Umbilical cord (tissue), 2 donors: ENCODE results near the gene CENPVL3. TPM values are rescaled to one million over a fixed set of nuclear protein-coding genes. Genes with fewer than 3 reads are reported as not detected.
"Not testable (repeated sequence)": the region's sequence is repeated elsewhere in the genome, so short reads cannot be mapped to it uniquely, and the experiment has no call there.

Source experiments
- DNase-seq: peaks from one replicate; pipeline ENCODE4 v3.0.0-alpha.2; 2015; ENCODE audit warnings: low spot score
- total RNA-seq: library from RNA; depleted of rRNA; stranded (reverse); fragments of >200 nt; gene quantifications from one replicate; pipeline ENCODE4 v1.2.3, GENCODE V29; 2014; ENCODE audit warnings: low replicate concordance; ENCODE audit not compliant: insufficient read depth

CENPVL3 gene
- not detected for total RNA-seq

DNA sequence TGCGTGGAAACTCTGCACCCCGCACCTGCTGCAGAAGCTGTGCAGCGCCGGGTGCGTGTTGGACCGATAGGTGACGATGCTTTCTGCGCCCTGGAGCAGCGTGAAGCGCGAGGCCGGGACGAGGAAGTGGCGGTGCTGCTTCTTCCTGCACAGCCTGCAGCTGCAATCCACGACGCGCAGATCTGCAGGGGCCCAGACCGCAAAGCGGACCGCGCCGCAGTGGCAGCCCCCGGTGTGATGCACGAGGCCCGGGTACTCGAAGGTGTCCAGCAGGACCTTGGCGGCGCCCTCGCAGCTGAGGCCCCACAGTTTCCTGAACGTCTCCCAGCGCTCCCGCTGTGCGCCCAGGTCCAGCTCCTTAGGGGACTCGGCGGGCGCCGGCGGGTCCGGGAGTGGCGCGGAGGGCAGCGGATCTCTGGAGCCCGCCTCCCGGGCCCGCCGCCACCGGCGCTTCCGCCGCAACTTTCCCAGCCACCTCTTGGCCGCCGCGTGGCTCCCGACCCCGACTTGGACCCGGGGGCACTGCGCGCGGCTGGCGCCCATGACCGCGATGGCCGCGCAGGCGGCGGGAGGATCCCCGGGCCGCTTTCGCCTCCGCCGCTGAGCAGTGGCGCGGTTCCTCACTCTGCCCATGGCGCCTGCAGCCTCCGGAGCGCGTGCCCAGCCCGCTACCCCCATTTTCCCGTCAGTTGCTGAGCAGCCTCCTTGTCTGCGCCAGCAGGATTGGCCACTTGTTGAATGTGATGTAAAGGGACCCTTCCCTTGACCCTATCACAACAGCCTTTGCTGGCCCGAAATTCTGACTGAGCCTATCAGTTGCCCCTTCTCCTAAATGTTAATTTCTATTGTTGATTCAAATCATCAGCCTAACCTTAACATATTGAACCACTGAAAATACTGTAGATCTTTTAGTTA is at the start of gene CENPVL3:
Gene CENPVL3 (minus strand): TSS at position 672 of the 915 bp plus-strand sequence. CDS start 39 bp downstream, at position 633.
- DNase-seq, result not testable (repeated sequence)

DNA sequence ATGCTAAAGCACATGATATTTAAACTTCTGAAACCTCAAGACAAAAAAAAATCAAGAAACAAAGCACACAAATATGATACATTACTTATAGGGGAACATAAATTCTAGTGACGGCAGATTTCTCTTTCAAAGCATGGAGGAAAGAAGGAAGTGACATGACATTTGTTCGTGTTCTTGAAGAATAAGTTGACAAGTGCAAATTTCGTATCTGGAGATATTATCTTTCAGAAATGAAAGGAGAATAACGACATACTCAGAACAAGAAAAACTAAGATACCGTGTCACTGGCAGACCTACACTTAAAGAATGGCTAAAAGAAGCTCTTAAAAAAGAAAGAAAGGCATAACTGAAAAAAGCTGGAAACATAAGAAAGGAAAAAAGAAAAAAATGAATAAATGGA is 47.3 kb upstream of the CENPVL3 start:
- no peak for DNase-seq

DNA sequence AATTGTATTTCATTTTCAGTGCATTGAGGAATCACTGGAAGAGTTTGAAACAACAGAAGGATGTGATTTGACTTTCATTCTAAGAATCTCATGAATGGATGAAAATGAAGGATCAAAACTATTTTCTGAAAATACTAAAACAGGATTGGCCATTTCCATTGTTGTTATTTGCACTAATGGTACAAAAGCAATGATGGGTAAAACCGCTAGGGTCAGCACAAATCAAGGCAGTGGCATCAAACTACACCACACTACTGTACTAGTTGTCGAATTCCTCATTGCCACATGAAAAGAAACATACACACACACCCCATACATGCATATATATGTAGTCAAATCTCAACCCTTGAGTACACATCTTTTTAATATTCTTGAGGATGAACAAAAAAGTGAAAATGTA is 24.7 kb upstream of the CENPVL3 start:
- DNase-seq, result no peak

DNA sequence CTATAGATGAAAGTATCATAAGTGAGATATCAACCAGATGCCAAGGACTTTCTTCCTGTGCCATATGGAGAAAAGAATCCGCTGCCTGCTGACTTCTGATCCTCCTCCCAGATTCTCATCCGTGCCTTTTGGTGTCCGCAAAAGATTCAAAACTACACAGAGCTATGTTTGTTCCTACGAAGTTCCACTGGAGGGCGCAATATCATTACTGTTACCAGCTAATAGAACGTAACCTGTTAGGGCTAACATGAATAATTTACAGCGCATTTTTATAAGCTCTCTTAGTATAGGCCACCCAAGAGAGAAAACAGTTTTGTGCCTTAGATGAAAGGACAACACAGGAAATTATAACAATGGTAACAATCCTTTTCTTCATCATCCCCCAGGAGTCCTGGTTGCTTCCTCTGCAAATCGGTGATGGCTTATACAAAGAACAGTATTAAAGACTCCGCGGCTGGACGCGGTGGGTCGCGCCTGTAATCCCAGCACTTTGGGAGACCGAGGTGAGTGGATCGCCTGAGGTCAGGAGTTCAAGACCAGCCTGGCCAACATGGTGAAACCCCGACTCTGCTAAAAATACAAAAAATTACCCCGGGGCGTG is 22.8 kb upstream of the CENPVL3 start:
- DNase-seq, result peak; percentile 18

DNA sequence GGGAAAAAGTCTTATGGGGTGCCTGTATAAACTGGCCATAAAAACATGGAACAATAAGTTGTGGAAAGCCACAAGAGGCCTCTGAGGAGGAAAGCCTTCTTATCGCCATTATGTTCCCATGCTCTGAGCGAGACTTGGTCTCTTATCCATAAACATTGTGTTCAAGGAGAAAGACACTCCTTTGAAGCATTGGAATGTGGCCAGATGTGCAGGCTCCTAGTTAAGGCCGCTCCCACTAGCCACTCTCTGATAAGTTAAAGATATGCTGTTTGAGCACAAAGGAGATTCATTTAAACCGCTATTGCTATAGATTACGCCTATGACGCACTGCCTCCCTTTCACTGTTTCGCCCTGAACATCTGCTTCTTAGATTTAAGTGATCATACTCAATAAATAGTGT is 17.8 kb upstream of the CENPVL3 start:
- not testable (repeated sequence) for DNase-seq

DNA sequence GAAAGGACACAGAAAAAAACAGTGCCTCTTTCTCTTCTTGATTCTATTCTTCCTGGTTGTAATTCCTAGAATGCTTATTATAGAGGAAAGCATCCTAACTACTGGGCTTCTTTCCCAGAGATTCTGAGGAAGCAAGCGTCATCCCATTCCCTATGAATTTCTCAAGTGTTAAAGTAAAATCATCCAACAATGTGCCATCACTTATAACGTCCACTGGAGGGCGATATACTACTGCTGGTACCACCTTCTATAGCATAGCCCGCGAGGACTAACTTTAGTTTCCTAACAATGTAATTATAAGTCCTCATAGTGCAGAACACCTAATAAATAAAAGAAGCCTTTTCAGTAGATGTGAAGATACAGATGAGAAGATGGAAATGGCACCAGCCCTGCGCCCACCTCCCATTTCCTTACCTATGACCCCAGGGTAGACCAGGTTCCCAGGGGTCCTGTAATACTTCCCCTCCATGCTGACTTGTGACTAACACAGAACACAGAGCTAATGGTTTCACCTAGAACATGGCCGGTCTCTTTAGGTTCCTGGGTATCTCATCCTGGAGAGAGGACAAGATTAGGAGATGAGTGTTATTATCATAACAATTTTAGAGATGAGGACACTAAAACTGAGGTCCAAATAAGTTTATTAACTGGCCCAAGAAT is 4.2 kb downstream of the CENPVL3 start:
- peak; percentile 26 for DNase-seq

DNA sequence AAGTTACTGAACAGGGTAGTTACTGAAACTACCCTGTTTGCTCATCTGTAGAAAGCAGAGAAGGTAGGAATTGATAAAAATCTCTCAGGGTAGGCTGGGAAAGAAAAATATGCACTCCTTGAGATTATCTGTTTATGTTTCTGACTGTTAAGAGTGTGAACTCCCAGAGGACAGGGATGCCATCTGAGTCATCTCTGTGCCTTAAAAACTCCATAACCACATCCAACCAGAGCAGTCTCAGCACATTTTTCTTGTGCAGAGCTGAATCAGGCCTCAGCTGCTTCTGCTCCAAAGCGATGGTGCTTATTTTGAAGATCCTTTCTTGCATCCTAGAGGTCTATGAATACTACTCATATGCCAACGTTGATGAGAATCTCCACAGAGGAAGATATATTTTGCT is 9.9 kb downstream of the CENPVL3 start:
- no peak for DNase-seq

DNA sequence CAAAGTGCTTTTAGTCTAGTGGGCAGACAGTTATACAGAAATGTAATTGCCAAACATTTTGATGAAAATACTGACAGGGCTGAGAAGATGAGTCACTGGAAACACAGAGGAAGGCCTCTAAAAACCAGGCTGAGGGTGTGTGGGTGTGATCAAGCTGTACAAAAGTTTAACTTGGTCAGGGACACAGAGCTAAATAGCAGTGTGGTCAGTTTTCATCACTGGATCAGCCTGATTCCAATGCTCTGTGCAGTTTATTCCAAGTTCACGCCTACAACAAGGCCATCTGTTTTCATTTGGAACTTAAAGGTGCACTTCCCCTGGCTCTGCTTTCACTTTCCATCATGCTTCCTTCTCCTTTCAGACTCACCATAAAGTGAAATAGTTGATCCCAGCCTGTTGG is 10.6 kb downstream of the CENPVL3 start:
- DNase-seq, result no peak

DNA sequence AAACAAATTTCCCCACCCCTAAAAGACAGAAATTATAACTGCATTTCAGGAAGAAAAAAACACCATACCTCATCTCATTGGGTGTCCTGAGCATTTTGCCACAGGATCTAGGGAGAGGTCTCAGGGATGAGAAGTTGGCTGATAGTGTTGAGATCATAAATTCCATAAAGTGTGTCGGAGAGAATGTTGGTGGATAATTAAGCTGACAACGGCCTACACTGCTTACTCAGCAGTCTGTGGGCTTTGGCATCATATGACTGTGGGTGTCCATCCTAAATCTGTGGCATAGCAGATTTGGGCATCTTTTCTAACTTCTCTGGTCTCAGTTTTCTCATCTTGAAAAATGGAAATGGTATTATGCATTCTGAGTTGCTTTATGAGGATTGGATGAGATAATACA is 12.3 kb downstream of the CENPVL3 start:
- no peak for DNase-seq

DNA sequence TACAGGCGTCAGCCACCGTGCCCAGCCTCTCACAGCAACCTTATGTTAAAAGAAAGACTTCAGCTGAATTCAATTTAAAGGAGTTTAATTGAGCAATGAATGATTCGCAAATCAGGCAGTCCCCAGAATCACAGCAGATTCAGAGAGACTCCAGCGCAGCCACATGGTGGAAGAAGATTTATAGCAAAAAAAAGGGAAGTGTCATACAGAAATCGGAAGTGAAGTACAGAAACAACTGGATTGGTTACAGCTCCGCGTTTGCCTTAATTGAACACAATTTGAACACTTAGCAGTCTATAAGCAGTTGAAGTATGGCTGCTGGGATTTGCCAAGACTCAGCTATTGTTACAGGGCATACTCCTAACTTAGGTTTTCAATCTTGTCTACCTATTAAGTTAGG is 19.8 kb downstream of the CENPVL3 start:
- no peak for DNase-seq

DNA sequence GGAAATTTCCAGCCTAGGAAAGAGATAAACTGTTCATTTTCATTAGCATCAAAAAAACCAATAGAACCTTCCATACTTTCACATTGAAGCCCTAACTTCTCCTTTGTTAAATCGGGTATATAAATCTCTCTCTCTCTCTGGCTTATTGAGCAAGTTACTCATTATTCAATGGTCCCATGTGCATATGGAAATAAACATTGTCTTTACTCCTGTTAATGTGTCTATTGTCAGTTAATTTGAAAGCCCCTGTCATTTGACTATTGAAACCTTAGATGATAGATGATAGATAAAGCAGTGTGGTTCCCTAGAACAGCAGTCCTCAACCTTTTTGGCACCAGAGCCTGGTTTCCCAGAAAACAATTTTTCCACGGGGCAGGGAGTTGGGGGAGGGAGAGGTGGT is 46.8 kb downstream of the CENPVL3 start:
- DNase-seq, result no peak

DNA sequence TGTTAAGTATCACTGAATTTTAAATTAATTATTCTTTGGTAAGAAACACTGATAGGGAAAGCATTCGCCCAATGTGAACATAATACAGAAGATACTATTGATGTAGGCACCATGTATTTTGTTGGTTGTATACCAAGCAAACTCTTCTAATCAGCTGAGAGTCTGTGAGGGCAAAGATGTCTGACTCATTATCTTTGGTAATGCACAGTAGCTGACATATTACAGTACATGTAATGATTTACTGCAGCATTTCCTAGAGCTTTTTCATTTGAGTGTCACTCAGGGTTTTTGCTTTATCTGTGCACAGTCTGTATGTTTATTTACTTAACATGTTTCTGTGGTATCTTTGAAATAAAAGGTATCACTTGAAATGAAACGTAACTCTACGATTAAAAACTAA is 49.2 kb downstream of the CENPVL3 start:
- no peak for DNase-seq

DNA sequence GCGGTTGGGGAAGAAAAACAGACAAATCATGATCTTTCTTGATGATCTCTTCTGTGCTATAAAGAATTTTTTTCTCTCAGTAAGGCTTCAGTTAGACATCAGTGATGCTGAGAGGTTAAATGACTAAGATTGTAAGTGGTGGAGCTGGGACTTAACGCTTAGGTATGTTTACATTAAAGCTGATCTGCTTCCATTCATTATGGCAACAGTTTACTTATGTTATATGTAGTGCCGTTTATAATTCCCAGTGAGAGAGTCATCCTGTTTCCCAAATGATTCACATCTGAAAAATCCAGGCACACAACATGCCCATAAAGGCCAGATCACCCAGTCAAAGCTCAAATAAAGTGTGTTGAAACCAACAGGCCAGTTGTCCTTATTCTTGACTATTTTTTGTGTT is 50.1 kb downstream of the CENPVL3 start:
- no peak for DNase-seq

Other genes starting within 250 kb of the CENPVL3 start
- 4.3 TPM for gene NUDT11, start 122.3 kb downstream of the CENPVL3 start, total RNA-seq
- not detected for gene CENPVL2, start 63.9 kb upstream of the CENPVL3 start, total RNA-seq
- not detected for gene CENPVL1, start 91.6 kb upstream of the CENPVL3 start, total RNA-seq
- 14.4 TPM for gene GSPT2, start 124.5 kb upstream of the CENPVL3 start, total RNA-seq